ENCODE results near the gene IFT25. TPM values are rescaled to one million over a fixed set of nuclear protein-coding genes. Genes with fewer than 3 reads are reported as not detected.

IFT25 gene
- total and polyA plus RNA-seq, 2 donors (not counting 1 experiment from before 2014, with no cell fraction given) = 18.2 to 45.7 TPM

- Mint-ChIP-seq H3K27ac (no peak overlapping the region), H3K4me1 (no peaks in the 10 kb centered on the region), H3K9me3 (ENCODE audit: insufficient read depth) (no peaks in the 10 kb centered on the region), H3K4me3 (no peak overlapping the region), H3K27me3 (no peaks in the 10 kb centered on the region)
- Histone ChIP-seq H3K36me3 (replicated peaks in 1 of 2; ENCODE audit: control extremely low read depth in 1 of 2, control insufficient read depth in 1 of 2, extremely low read depth in 1 of 2, insufficient read depth in 2 of 2, low read length in 1 of 2) (peaks cover 3 to 15% of the 10 kb centered on the region in 2 experiments), H3K4me2 (replicated peaks; ENCODE audit: low read depth, low read length, poor library complexity, severe bottlenecking) (no peak overlapping the region), H3K4me3 (ENCODE audit: control extremely low read depth in 1 of 5, extremely low read depth in 1 of 5, insufficient read depth in 1 of 5, low read depth in 2 of 5, low read length in 4 of 5) (no peak overlapping the region), H3K27me3 (replicated peaks in 1 of 4; ENCODE audit: control extremely low read depth in 1 of 4, control insufficient read depth in 3 of 4, insufficient read depth in 4 of 4, low read length in 3 of 4) (no peaks in the 10 kb centered on the region), H2AFZ (ENCODE audit: insufficient read depth, low read depth, low read length, poor library complexity, severe bottlenecking) (no peak overlapping the region), H3K9ac (ENCODE audit: low read length) (no peak overlapping the region), H3K9me3 (ENCODE audit: control extremely low read depth in 1 of 3, control insufficient read depth in 2 of 3, insufficient read depth in 1 of 3, low read length in 2 of 3) (peaks cover 3 to 17% (median 7%) of the 10 kb centered on the region in 3 donors), H4K20me1 (ENCODE audit: control insufficient read depth, insufficient read depth, low read length, poor library complexity, severe bottlenecking) (no peaks in the 10 kb centered on the region), H3K27ac (ENCODE audit: low read length in 2 of 2) (no peak overlapping the region), H3K4me1 (ENCODE audit: control insufficient read depth in 2 of 2, insufficient read depth in 2 of 2, low read length in 2 of 2) (no peaks in the 10 kb centered on the region), H3K79me2 (ENCODE audit: control insufficient read depth, insufficient read depth, low read length) (no peaks in the 10 kb centered on the region)
- no peak for ATAC-seq (ENCODE audit: low read depth)
- intact Hi-C loops (cut with micrococcal nuclease) = no loop called here
- no CpG with 5 or more reads among the region's 1 CpG for WGBS (ENCODE audit: insufficient coverage)
- ChIA-PET POLR2A (no interaction called here), CTCF (no interaction called here)
- no peak for DNase-seq
- TF ChIP-seq CTCF (IDR thresholded peaks at IDR 0.05) (no peak), EZH2 (IDR thresholded peaks at IDR 0.05; ENCODE audit: borderline replicate concordance, insufficient read depth, low read depth, low read length, poor library complexity, severe bottlenecking) (no peak)
Observed at GRCh38 chr1:53934170-53934765, 11.2 kb downstream of the IFT25 start.

- Mint-ChIP-seq H3K27ac (no peak overlapping the region), H3K4me1 (no peaks in the 10 kb centered on the region), H3K4me3 (no peak overlapping the region), H3K9me3 (ENCODE audit: insufficient read depth) (no peaks in the 10 kb centered on the region), H3K27me3 (no peaks in the 10 kb centered on the region)
- Histone ChIP-seq H3K79me2 (ENCODE audit: control insufficient read depth, insufficient read depth, low read length) (no peaks in the 10 kb centered on the region), H2AFZ (ENCODE audit: insufficient read depth, low read depth, low read length, poor library complexity, severe bottlenecking) (no peak overlapping the region), H3K36me3 (replicated peaks in 1 of 2; ENCODE audit: control extremely low read depth in 1 of 2, control insufficient read depth in 1 of 2, extremely low read depth in 1 of 2, insufficient read depth in 2 of 2, low read length in 1 of 2) (peaks cover 13 to 27% of the 10 kb centered on the region in 2 experiments), H3K9ac (ENCODE audit: low read length) (no peak overlapping the region), H3K4me3 (ENCODE audit: control extremely low read depth in 1 of 5, extremely low read depth in 1 of 5, insufficient read depth in 1 of 5, low read depth in 2 of 5, low read length in 4 of 5) (no peak overlapping the region), H3K4me1 (ENCODE audit: control insufficient read depth in 2 of 2, insufficient read depth in 2 of 2, low read length in 2 of 2) (no peaks in the 10 kb centered on the region), H3K27me3 (replicated peaks in 1 of 4; ENCODE audit: control extremely low read depth in 1 of 4, control insufficient read depth in 3 of 4, insufficient read depth in 4 of 4, low read length in 3 of 4) (no peaks in the 10 kb centered on the region), H3K4me2 (replicated peaks; ENCODE audit: low read depth, low read length, poor library complexity, severe bottlenecking) (no peak overlapping the region), H3K9me3 (ENCODE audit: control extremely low read depth in 1 of 3, control insufficient read depth in 2 of 3, insufficient read depth in 1 of 3, low read length in 2 of 3) (peaks cover 3 to 17% (median 7%) of the 10 kb centered on the region in 3 donors), H3K27ac (ENCODE audit: low read length in 2 of 2) (no peak overlapping the region), H4K20me1 (ENCODE audit: control insufficient read depth, insufficient read depth, low read length, poor library complexity, severe bottlenecking) (no peaks in the 10 kb centered on the region)
- ChIA-PET POLR2A (no interaction called here), CTCF (interaction anchor here (0.6 kb wide), 1 partner anchor 113 kb away, joined by 3 read pairs; no protein-coding TSS in a partner anchor)
- DNase-seq = no peak
- WGBS (ENCODE audit: insufficient coverage) = no CpG with 5 or more reads among the region's 2 CpGs
- no peak for ATAC-seq (ENCODE audit: low read depth)
- TF ChIP-seq EZH2 (IDR thresholded peaks at IDR 0.05; ENCODE audit: borderline replicate concordance, insufficient read depth, low read depth, low read length, poor library complexity, severe bottlenecking) = no peak
- TF ChIP-seq CTCF (IDR thresholded peaks at IDR 0.05) = no peak
- intact Hi-C loops (cut with micrococcal nuclease) = no loop called here
Observed at GRCh38 chr1:53931523-53931922, 14.0 kb downstream of the IFT25 start.
